WTC11 (cell line): ENCODE measurements around the gene PLIN1. TPM values are rescaled to one million over a fixed set of nuclear protein-coding genes. Genes with fewer than 3 reads are reported as not detected.

Experiments used
- ATAC-seq: fragments of 200-7000 bp; cut with Tn5 transposase; 2 replicates; pipeline ENCODE4 v1.10.0; 2021; ENCODE audit warnings: mild to moderate bottlenecking, moderate library complexity
- CTCF ChIA-PET: fragments of 300-600 bp; sonication (Branson Sonifier 250); formaldehyde crosslinking; loops from one replicate; lab custom pipeline; 2021; ENCODE audit warnings: antibody characterized with exemption; lab: Charles Lee
- POLR2A ChIA-PET: fragments of 350-600 bp; sonication (Branson Sonifier 250); formaldehyde crosslinking; loops from one replicate; lab custom pipeline; 2021; ENCODE audit warnings: antibody characterized with exemption; lab: Charles Lee
- DNase-seq: peaks from one replicate; pipeline ENCODE4 v3.0.0; 2021; ENCODE audit warnings: low spot score
- H3K27ac Mint-ChIP-seq: 2 replicates; pipeline ENCODE4 v1.8.0; 2021; ENCODE audit warnings: mixed read lengths
- H3K27me3 Mint-ChIP-seq: 2 replicates; pipeline ENCODE4 v1.8.0; 2021; ENCODE audit warnings: low read depth, mild to moderate bottlenecking, moderate library complexity, mixed read lengths
- H3K36me3 Mint-ChIP-seq: 2 replicates; pipeline ENCODE4 v1.8.0; 2021; ENCODE audit warnings: mixed read lengths
- H3K4me1 Mint-ChIP-seq: 2 replicates; pipeline ENCODE4 v1.8.0; 2022; ENCODE audit warnings: mixed read lengths
- H3K4me3 Mint-ChIP-seq: 2 replicates; pipeline ENCODE4 v1.8.0; 2021; ENCODE audit warnings: mild to moderate bottlenecking, moderate library complexity, mixed read lengths
- H3K9me3 Mint-ChIP-seq: 2 replicates; pipeline ENCODE4 v1.8.0; 2021; ENCODE audit warnings: mixed read lengths
- CTCF ChIP-seq: fragments of 200-600 bp; IDR thresholded peaks from 2 replicates; pipeline ENCODE4 v1.8.0; 2022; ENCODE audit warnings: antibody characterized with exemption
- ELF4 ChIP-seq: sonication (generic); formaldehyde crosslinking; IDR thresholded peaks from 2 replicates; pipeline ENCODE4 v1.8.1; 2022; ENCODE audit warnings: low read depth, mild to moderate bottlenecking, moderate library complexity, missing genetic modification reagents
- GRHL2 ChIP-seq: fragments of 250-450 bp; sonication (Bioruptor Pico); IDR thresholded peaks from 2 replicates; pipeline ENCODE4 v1.8.0; 2022; ENCODE audit warnings: mild to moderate bottlenecking, moderate library complexity; ENCODE audit not compliant: insufficient replicate concordance, severe bottlenecking
- GTF2I ChIP-seq: fragments of 250-450 bp; sonication (Bioruptor Pico); conservative IDR thresholded peaks from 2 replicates; pipeline ENCODE4 v1.4.0; 2021; ENCODE audit warnings: mild to moderate bottlenecking
- OVOL2 ChIP-seq: fragments of 250-450 bp; sonication (Bioruptor Pico); IDR thresholded peaks from 2 replicates; pipeline ENCODE4 v1.9.0; 2021; ENCODE audit warnings: mild to moderate bottlenecking, borderline replicate concordance
- PRDM15 ChIP-seq: sonication (generic); formaldehyde crosslinking; IDR thresholded peaks from 2 replicates; pipeline ENCODE4 v1.8.0; 2022; ENCODE audit warnings: missing genetic modification reagents
- RELA ChIP-seq: sonication (generic); formaldehyde crosslinking; IDR thresholded peaks from 2 replicates; pipeline ENCODE4 v1.8.1; 2022; ENCODE audit warnings: missing genetic modification reagents, mild to moderate bottlenecking, borderline replicate concordance
- TEAD1 ChIP-seq: sonication (generic); formaldehyde crosslinking; IDR thresholded peaks from 2 replicates; pipeline ENCODE4 v1.8.0; 2022; ENCODE audit warnings: mild to moderate bottlenecking, missing genetic modification reagents
- USF1 ChIP-seq: sonication (generic); formaldehyde crosslinking; IDR thresholded peaks from 2 replicates; pipeline ENCODE4 v1.8.0; 2022; ENCODE audit warnings: mild to moderate bottlenecking, missing genetic modification reagents
- ZNF263 ChIP-seq: sonication (generic); formaldehyde crosslinking; IDR thresholded peaks from 2 replicates; pipeline ENCODE4 v1.8.1; 2022; ENCODE audit warnings: low read depth, mild to moderate bottlenecking, moderate library complexity, missing genetic modification reagents
- ZNF317 ChIP-seq: sonication (generic); formaldehyde crosslinking; IDR thresholded peaks from 2 replicates; pipeline ENCODE4 v1.8.1; 2023; ENCODE audit warnings: low read depth, mild to moderate bottlenecking, moderate library complexity, missing genetic modification reagents, borderline replicate concordance
- ZNF512 ChIP-seq: sonication (generic); formaldehyde crosslinking; IDR thresholded peaks from 2 replicates; pipeline ENCODE4 v1.8.1; 2022; ENCODE audit warnings: missing genetic modification reagents, borderline replicate concordance
- ZNF671 ChIP-seq: fragments of 250-450 bp; sonication (Bioruptor Pico); IDR thresholded peaks from 2 replicates; pipeline ENCODE4 v1.8.0; 2021; ENCODE audit warnings: mild to moderate bottlenecking
- total RNA-seq: library from RNA; stranded (reverse); gene quantifications from 3 replicates; pipeline ENCODE4 v1.2.3, GENCODE V29; 2021

PLIN1 gene
- total RNA-seq, 1 experiment from 2014 or later: 0.70 TPM

DNA sequence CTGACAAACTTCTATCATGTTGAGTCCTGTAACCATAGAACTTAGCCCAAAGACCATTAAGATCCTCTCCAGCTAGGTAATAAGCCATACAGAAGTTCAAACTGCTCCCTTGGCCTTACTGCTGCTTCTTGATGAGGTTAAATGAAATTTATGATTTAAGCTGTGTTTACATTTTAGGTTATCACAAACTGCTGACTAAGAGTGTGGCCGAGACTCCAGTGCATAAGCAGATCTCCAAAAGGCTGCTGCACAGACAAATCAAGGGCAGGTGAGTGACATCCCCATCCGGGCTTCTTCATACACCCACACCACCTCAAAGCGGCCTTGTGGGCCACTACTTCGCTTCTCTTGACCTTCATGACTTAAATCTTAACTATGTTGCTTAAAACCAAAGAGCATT, 62.9 kb downstream of the PLIN1 start:
- H3K27ac Mint-ChIP-seq: no peak overlapping the region
- peaks cover 72% of the 10 kb centered on the region for H3K36me3 Mint-ChIP-seq
- no peaks in the 10 kb centered on the region for H3K27me3 Mint-ChIP-seq
- H3K4me3 Mint-ChIP-seq: no peak overlapping the region
- POLR2A ChIA-PET: interaction anchor here (0.7 kb wide), 1 partner anchor 402 kb away, joined by 3 read pairs; no protein-coding TSS in a partner anchor
- TF ChIP-seq ELF4: no peak
- TF ChIP-seq GRHL2 (CRISPR knock-in tag): no peak
- TF ChIP-seq ZNF263 (CRISPR knock-in tag): no peak
- TF ChIP-seq GTF2I (CRISPR knock-in tag): no peak
- no peak for TF ChIP-seq RELA (CRISPR knock-in tag)
- no peak for TF ChIP-seq TEAD1
- CTCF ChIA-PET: interaction anchor here (1.1 kb wide), 1 partner anchor 31 kb away, joined by 3 read pairs; no protein-coding TSS in a partner anchor
- no peaks in the 10 kb centered on the region for H3K4me1 Mint-ChIP-seq
- ATAC-seq: no peak
- no peak for DNase-seq
- no peaks in the 10 kb centered on the region for H3K9me3 Mint-ChIP-seq

DNA sequence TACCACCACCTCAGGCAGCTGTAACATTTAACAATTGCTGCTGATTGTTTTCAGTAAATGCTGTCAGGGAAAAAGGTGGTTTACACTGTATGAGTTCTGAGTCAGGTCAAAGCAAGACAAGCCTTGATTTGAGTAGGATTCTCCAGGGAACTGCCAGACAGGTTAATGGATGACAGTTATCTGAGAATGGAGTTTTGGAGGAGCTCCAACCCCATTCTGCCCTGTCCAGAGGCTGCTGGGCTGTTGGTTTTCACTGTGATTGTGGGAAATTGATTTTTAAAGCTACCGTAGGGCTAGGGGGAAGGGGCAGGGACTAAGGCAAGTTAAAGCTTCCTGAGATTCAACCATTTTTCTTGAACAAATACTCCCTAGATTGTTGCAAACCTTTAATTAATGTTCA, 64.0 kb downstream of the PLIN1 start:
- ChIA-PET POLR2A (no interaction called here), CTCF (no interaction called here)
- no peak overlapping the region for H3K4me3 Mint-ChIP-seq
- no peak for TF ChIP-seq ELF4
- no peak for TF ChIP-seq TEAD1
- TF ChIP-seq OVOL2: no peak
- no peak for TF ChIP-seq PRDM15 (CRISPR knock-in tag)
- no peak for TF ChIP-seq ZNF317
- no peak for TF ChIP-seq GTF2I (CRISPR knock-in tag)
- TF ChIP-seq ZNF671 (CRISPR knock-in tag): no peak
- no peak for TF ChIP-seq CTCF
- no peak for TF ChIP-seq USF1
- TF ChIP-seq ZNF512: no peak
- H3K9me3 Mint-ChIP-seq: no peaks in the 10 kb centered on the region
- DNase-seq (no peak), ATAC-seq (no peak)
- peaks cover 72% of the 10 kb centered on the region for H3K36me3 Mint-ChIP-seq
- H3K27ac Mint-ChIP-seq: no peak overlapping the region
- H3K27me3 Mint-ChIP-seq: no peaks in the 10 kb centered on the region
- no peaks in the 10 kb centered on the region for H3K4me1 Mint-ChIP-seq

Other genes starting within 250 kb of the PLIN1 start
- 0.23 to 0.37 TPM (median 0.31 TPM) in 3 replicates for gene RHCG, start 182.8 kb downstream of the PLIN1 start, total RNA-seq
- 33.7 to 37.4 TPM (median 33.8 TPM) in 3 replicates for gene TICRR, start 103.9 kb downstream of the PLIN1 start, total RNA-seq
- 20.4 to 21.8 TPM (median 21.3 TPM) in 3 replicates for gene KIF7, start 23.9 kb downstream of the PLIN1 start, total RNA-seq
- gene PEX11A, start 11.4 kb upstream of the PLIN1 start, total RNA-seq: 2.9 to 3.5 TPM (median 3.0 TPM) in 3 replicates
- 0.09 TPM in 1 of 3 replicates, not detected in the others for gene WDR93, start 11.4 kb upstream of the PLIN1 start, total RNA-seq
- gene MESP1, start 71.9 kb upstream of the PLIN1 start, total RNA-seq: 0.32 to 0.50 TPM (median 0.41 TPM) in 3 replicates
- 0.66 to 1.0 TPM (median 0.68 TPM) in 3 replicates for gene MESP2, start 97.0 kb upstream of the PLIN1 start, total RNA-seq
- 3.5 to 5.8 TPM (median 4.0 TPM) in 3 replicates for gene ANPEP, start 135.5 kb upstream of the PLIN1 start, total RNA-seq
- gene AP3S2, start 214.6 kb upstream of the PLIN1 start, total RNA-seq: 35.7 to 40.0 TPM (median 36.7 TPM) in 3 replicates
- 3.5 to 4.8 TPM (median 4.7 TPM) in 3 replicates for gene ARPIN, start 233.6 kb upstream of the PLIN1 start, total RNA-seq